Measurements from ENCODE around the gene GPR35. TPM values are rescaled to one million over a fixed set of nuclear protein-coding genes. Genes with fewer than 3 reads are reported as not detected.
"Not testable (repeated sequence)": the region's sequence is repeated elsewhere in the genome, so short reads cannot be mapped to it uniquely, and the experiment has no call there.

GPR35 gene
- polyA plus RNA-seq, 3 donors = 30.6 to 37.8 (median 36.3) TPM

DNA sequence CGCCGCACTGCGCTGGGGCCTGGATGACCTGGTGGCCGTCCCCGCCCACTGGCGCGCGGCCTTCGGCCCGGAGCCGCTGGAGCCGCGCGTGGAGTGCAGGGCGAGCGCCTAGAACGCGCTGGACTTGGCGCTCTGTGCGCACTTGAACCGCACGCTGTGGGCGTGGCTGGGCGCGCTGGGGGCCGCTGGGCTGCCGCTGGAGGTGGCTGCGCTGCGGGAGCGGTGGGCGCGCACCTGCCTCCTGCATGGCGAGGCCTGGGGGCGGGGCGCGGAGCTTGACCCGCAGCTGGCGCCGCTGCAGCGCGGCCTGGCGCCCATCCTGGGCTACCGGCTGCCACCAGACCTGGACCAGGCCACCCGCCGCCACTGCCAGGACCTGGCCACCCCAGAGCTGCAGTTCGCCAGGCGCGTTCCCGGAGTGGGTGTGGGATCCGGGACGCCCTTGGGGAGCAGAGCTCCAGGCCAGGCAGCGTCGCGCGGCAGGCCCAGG, 47.5 kb downstream of the GPR35 start:
- H3K4me2 ChIP-seq (replicated peaks; ENCODE audit: extremely low read depth, low read length, poor library complexity, severe bottlenecking) = no peak overlapping the region

GRCh38 chr2:240674461-240675184, 49.3 kb downstream of the GPR35 start:
- H3K4me3 Mint-ChIP-seq; H3K4me1 ChIP-seq (ENCODE audit: control insufficient read depth in 1 of 2, insufficient read depth in 2 of 2, low read length in 2 of 2); H3K27ac Mint-ChIP-seq; H3K9me3 ChIP-seq (replicated peaks in 1 of 2; ENCODE audit: control insufficient read depth in 1 of 2, insufficient read depth in 1 of 2, low read length in 2 of 2); H3K36me3 Mint-ChIP-seq; H3K9me3 Mint-ChIP-seq; H3K9ac ChIP-seq (ENCODE audit: insufficient read depth, low read length, poor library complexity, severe bottlenecking); intact Hi-C loops (cut with micrococcal nuclease); H3K79me2 ChIP-seq (ENCODE audit: insufficient read depth, low read length); H3K27ac ChIP-seq (ENCODE audit: low read depth in 1 of 2, low read length in 2 of 2); H2AFZ ChIP-seq (ENCODE audit: insufficient read depth, low read depth, low read length, poor library complexity, severe bottlenecking); DNase-seq; H3K4me3 ChIP-seq (replicated peaks in 1 of 3; ENCODE audit: low read depth in 2 of 3, low read length in 3 of 3); H3K4me2 ChIP-seq (replicated peaks; ENCODE audit: extremely low read depth, low read length, poor library complexity, severe bottlenecking); H3K4me1 Mint-ChIP-seq; H4K20me1 ChIP-seq (ENCODE audit: insufficient read depth, low read length); H3K36me3 ChIP-seq (replicated peaks in 1 of 2; ENCODE audit: control insufficient read depth in 1 of 2, insufficient read depth in 2 of 2, low read length in 2 of 2): not testable (repeated sequence)
- H3K27me3 Mint-ChIP-seq (ENCODE audit: low read depth in 3 of 3) = peaks cover 36 to 44% (median 39%) of the 10 kb centered on the region in 3 donors
- H3K27me3 ChIP-seq (ENCODE audit: control insufficient read depth in 2 of 2, insufficient read depth in 2 of 2, low read length in 2 of 2) = peaks cover 11 to 22% of the 10 kb centered on the region in 2 donors
- WGBS (ENCODE audit: insufficient coverage) = 53% methylated on average over 8 of the region's 16 CpGs

More for the DNA sequence above, 47.5 kb downstream of the GPR35 start:
- H3K4me1 Mint-ChIP-seq = no peaks in the 10 kb centered on the region
- H3K27me3 Mint-ChIP-seq (ENCODE audit: low read depth in 3 of 3) = peaks cover 40 to 55% (median 48%) of the 10 kb centered on the region in 3 donors
- H3K36me3 Mint-ChIP-seq = no peaks in the 10 kb centered on the region
- H3K27ac Mint-ChIP-seq = no peak overlapping the region
- WGBS (ENCODE audit: insufficient coverage) = 9% methylated on average over 55 of the region's 55 CpGs
- Histone ChIP-seq H3K4me3 (replicated peaks in 1 of 3; ENCODE audit: low read depth in 2 of 3, low read length in 3 of 3) (no peak overlapping the region), H2AFZ (ENCODE audit: insufficient read depth, low read depth, low read length, poor library complexity, severe bottlenecking) (no peak overlapping the region), H4K20me1 (ENCODE audit: insufficient read depth, low read length) (no peaks in the 10 kb centered on the region), H3K79me2 (ENCODE audit: insufficient read depth, low read length) (no peaks in the 10 kb centered on the region), H3K27ac (ENCODE audit: low read depth in 1 of 2, low read length in 2 of 2) (no peak overlapping the region), H3K9me3 (replicated peaks in 1 of 2; ENCODE audit: control insufficient read depth in 1 of 2, insufficient read depth in 1 of 2, low read length in 2 of 2) (no peaks in the 10 kb centered on the region), H3K4me1 (ENCODE audit: control insufficient read depth in 1 of 2, insufficient read depth in 2 of 2, low read length in 2 of 2) (no peaks in the 10 kb centered on the region), H3K9ac (ENCODE audit: insufficient read depth, low read length, poor library complexity, severe bottlenecking) (no peak overlapping the region), H3K27me3 (ENCODE audit: control insufficient read depth in 2 of 2, insufficient read depth in 2 of 2, low read length in 2 of 2) (peaks cover 15 to 29% of the 10 kb centered on the region in 2 donors), H3K36me3 (replicated peaks in 1 of 2; ENCODE audit: control insufficient read depth in 1 of 2, insufficient read depth in 2 of 2, low read length in 2 of 2) (no peaks in the 10 kb centered on the region)
- TF ChIP-seq CTCF (IDR thresholded peaks at IDR 0.05) = no peak
- H3K4me3 Mint-ChIP-seq = peak overlapping the region in 1 of 2 donors; percentile 65
- peaks cover 0 to 2% (median 0%) of the 10 kb centered on the region in 7 donors for H3K9me3 Mint-ChIP-seq
- no peak for DNase-seq
- intact Hi-C loops (cut with micrococcal nuclease) = no loop called here

- H3K36me3 ChIP-seq (replicated peaks in 1 of 2; ENCODE audit: control insufficient read depth in 1 of 2, insufficient read depth in 2 of 2, low read length in 2 of 2); H3K36me3 Mint-ChIP-seq; H2AFZ ChIP-seq (ENCODE audit: insufficient read depth, low read depth, low read length, poor library complexity, severe bottlenecking); H3K4me3 Mint-ChIP-seq; H3K79me2 ChIP-seq (ENCODE audit: insufficient read depth, low read length); DNase-seq; H4K20me1 ChIP-seq (ENCODE audit: insufficient read depth, low read length); H3K4me2 ChIP-seq (replicated peaks; ENCODE audit: extremely low read depth, low read length, poor library complexity, severe bottlenecking); intact Hi-C loops (cut with micrococcal nuclease); H3K4me3 ChIP-seq (replicated peaks in 1 of 3; ENCODE audit: low read depth in 2 of 3, low read length in 3 of 3); H3K4me1 Mint-ChIP-seq; H3K4me1 ChIP-seq (ENCODE audit: control insufficient read depth in 1 of 2, insufficient read depth in 2 of 2, low read length in 2 of 2); H3K9ac ChIP-seq (ENCODE audit: insufficient read depth, low read length, poor library complexity, severe bottlenecking); H3K27ac ChIP-seq (ENCODE audit: low read depth in 1 of 2, low read length in 2 of 2); H3K9me3 ChIP-seq (replicated peaks in 1 of 2; ENCODE audit: control insufficient read depth in 1 of 2, insufficient read depth in 1 of 2, low read length in 2 of 2); H3K9me3 Mint-ChIP-seq; H3K27ac Mint-ChIP-seq: not testable (repeated sequence)
- H3K27me3 Mint-ChIP-seq (ENCODE audit: low read depth in 3 of 3) = peaks cover 32 to 38% (median 35%) of the 10 kb centered on the region in 3 donors
- no CpG with 5 or more reads among the region's 24 CpGs for WGBS (ENCODE audit: insufficient coverage)
- peaks cover 11 to 22% of the 10 kb centered on the region in 2 donors for H3K27me3 ChIP-seq (ENCODE audit: control insufficient read depth in 2 of 2, insufficient read depth in 2 of 2, low read length in 2 of 2)
These were observed 50.1 kb downstream of the GPR35 start for GRCh38 chr2:240675345-240675744.

GRCh38 chr2:240678043-240678442, 52.8 kb downstream of the GPR35 start:
- not testable (repeated sequence) for H3K27ac Mint-ChIP-seq, H3K9me3 Mint-ChIP-seq, DNase-seq

More at GRCh38 chr2:240678043-240678442, 52.8 kb downstream of the GPR35 start:
- H3K36me3 ChIP-seq (replicated peaks in 1 of 2; ENCODE audit: control insufficient read depth in 1 of 2, insufficient read depth in 2 of 2, low read length in 2 of 2); H3K79me2 ChIP-seq (ENCODE audit: insufficient read depth, low read length); H3K9me3 ChIP-seq (replicated peaks in 1 of 2; ENCODE audit: control insufficient read depth in 1 of 2, insufficient read depth in 1 of 2, low read length in 2 of 2); H3K36me3 Mint-ChIP-seq; H3K4me3 ChIP-seq (replicated peaks in 1 of 3; ENCODE audit: low read depth in 2 of 3, low read length in 3 of 3); H3K4me2 ChIP-seq (replicated peaks; ENCODE audit: extremely low read depth, low read length, poor library complexity, severe bottlenecking); H3K9ac ChIP-seq (ENCODE audit: insufficient read depth, low read length, poor library complexity, severe bottlenecking); intact Hi-C loops (cut with micrococcal nuclease); H3K4me1 ChIP-seq (ENCODE audit: control insufficient read depth in 1 of 2, insufficient read depth in 2 of 2, low read length in 2 of 2); H3K4me3 Mint-ChIP-seq; H3K4me1 Mint-ChIP-seq; H4K20me1 ChIP-seq (ENCODE audit: insufficient read depth, low read length); H3K27ac ChIP-seq (ENCODE audit: low read depth in 1 of 2, low read length in 2 of 2); H3K27me3 ChIP-seq (ENCODE audit: control insufficient read depth in 2 of 2, insufficient read depth in 2 of 2, low read length in 2 of 2); H2AFZ ChIP-seq (ENCODE audit: insufficient read depth, low read depth, low read length, poor library complexity, severe bottlenecking): not testable (repeated sequence)
- H3K27me3 Mint-ChIP-seq (ENCODE audit: low read depth in 3 of 3) = peaks cover 12 to 16% (median 15%) of the 10 kb centered on the region in 3 donors
- WGBS (ENCODE audit: insufficient coverage) = no CpG with 5 or more reads among the region's 14 CpGs

Data from CD14-positive monocyte (primary cell).